Left lung (tissue), 10 donors: Measurements from ENCODE around the gene IMPDH2. TPM values are rescaled to one million over a fixed set of nuclear protein-coding genes. Genes with fewer than 3 reads are reported as not detected.

Experiments used
- ATAC-seq: fragments of 200-7000 bp; cut with Tn5 transposase; one replicate; pipeline ENCODE4 v1.9.1; 2020; ENCODE audit warnings: moderate library complexity
- DNase-seq, 4 donors: peaks; one replicate each; pipeline ENCODE4 v3.0.0-alpha.2; 2013 to 2020
- H3K27ac ChIP-seq, 2 donors: fragments of 200-600 bp; sonication (generic) in 1 of 2; one replicate each; pipeline versions ENCODE4 v1.5.0 to v1.8.0; 2020 to 2021
- H3K27me3 ChIP-seq, 2 donors: fragments of 200-600 bp; sonication (generic) in 1 of 2; one replicate each; pipeline versions ENCODE4 v1.5.0 to v1.8.0; 2020 to 2021
- H3K36me3 ChIP-seq, 2 donors: fragments of 200-600 bp; sonication (generic) in 1 of 2; one replicate each; pipeline versions ENCODE4 v1.5.0 to v1.8.0; 2020 to 2021
- H3K4me1 ChIP-seq, 2 donors: fragments of 200-600 bp; one replicate each; pipeline ENCODE4 v1.8.0; 2021
- H3K4me3 ChIP-seq, 2 donors: fragments of 200-600 bp; sonication (generic) in 1 of 2; one replicate each; pipeline versions ENCODE4 v1.5.0 to v1.8.0; 2020 to 2021; ENCODE audit warnings: mild to moderate bottlenecking in 1 of 2
- H3K9me3 ChIP-seq, 2 donors: fragments of 200-600 bp; sonication (generic) in 1 of 2; one replicate each; pipeline versions ENCODE4 v1.5.0 to v1.8.0; 2020 to 2021
- intact Hi-C, 2 donors: fragments of 100-400 bp; cut with DNase I; formaldehyde crosslinking; loops; one replicate each; pipeline versions ENCODE4 v1.11.2 to v1.14.2; 2022
- polyA plus RNA-seq, 6 donors: library from polyadenylated mRNA; unstranded; fragments of 120-200 nt; gene quantifications; one replicate each; pipeline ENCODE4 v1.2.1, GENCODE V29; 2013; ENCODE audit not compliant: insufficient read length in 6 of 6
- total RNA-seq, 2 donors: library from RNA; stranded (reverse); fragmentation: NEBNext Ultra II Directional; extraction: Animal tissue kit (Norgen Biotek cat#: 25700); gene quantifications; one replicate each; pipeline ENCODE4 v1.2.1, GENCODE V29; 2021
- TF ChIP-seq, protein P1 (sequence below), 2 donors: fragments of 200-600 bp; sonication (generic) in 1 of 2; IDR thresholded peaks; one replicate each; pipeline versions ENCODE4 v1.5.0 to v1.8.0; 2021; ENCODE audit warnings: antibody characterized with exemption in 2 of 2
- donor health status: DM: no; HTN: yes; CAD: no.
- donor health status: DM: no; HTN: no; CAD: no.

The IMPDH2 gene
- total and polyA plus RNA-seq, 8 donors = 136 to 321 (median 296) TPM

GRCh38 chr3:48990636-48991469 is 38.3 kb downstream of the IMPDH2 start:
- intact Hi-C loops = no loop called here
- ATAC-seq = peak; percentile 31

DNA sequence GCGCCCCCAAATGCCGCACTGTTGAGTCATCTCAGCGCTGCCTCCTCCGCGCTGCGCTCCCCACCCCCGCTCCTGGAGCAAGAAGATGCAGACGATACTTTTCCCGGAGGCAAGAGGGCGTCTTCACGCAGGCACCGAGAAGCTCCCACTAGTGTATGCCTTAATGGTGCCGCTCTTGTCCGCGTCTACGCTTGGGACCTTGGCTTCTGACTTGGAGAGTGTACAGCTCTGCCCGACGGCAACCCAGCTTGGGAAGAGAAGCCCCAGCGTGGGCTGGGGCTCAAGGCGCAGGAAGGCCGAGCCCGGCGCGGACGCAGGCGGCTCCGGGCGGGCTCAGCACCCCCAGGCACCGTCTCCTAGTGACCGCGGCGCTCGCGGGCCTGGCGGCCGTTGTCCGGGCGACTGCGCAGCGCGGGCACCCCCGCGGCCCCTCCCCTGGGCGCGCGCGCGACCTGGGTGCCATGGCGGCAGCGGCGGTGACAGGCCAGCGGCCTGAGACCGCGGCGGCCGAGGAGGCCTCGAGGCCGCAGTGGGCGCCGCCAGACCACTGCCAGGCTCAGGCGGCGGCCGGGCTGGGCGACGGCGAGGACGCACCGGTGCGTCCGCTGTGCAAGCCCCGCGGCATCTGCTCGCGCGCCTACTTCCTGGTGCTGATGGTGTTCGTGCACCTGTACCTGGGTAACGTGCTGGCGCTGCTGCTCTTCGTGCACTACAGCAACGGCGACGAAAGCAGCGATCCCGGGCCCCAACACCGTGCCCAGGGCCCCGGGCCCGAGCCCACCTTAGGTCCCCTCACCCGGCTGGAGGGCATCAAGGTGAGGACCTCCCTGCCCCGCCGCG is 39.2 kb downstream of the IMPDH2 start, which contains the start of gene P4HTM:
Gene P4HTM, plus strand, starts transcription at position 446 of the 840 bp plus-strand sequence. Its CDS starts 16 bp downstream, at position 462.
- peak; percentile 90 for ATAC-seq
- Histone ChIP-seq H3K36me3 (peaks cover 0 to 23% of the 10 kb centered on the region in 2 donors), H3K4me3 (peak within 1 kb of the TSS; percentile 97), H3K27ac (peak within 1 kb of the TSS; percentile 91 to 92), H3K9me3 (no peaks in the 10 kb centered on the region), H3K4me1 (peaks cover 17 to 43% of the 10 kb centered on the region in 2 donors), H3K27me3 (no peaks in the 10 kb centered on the region)
- TF ChIP-seq, protein P1, sequence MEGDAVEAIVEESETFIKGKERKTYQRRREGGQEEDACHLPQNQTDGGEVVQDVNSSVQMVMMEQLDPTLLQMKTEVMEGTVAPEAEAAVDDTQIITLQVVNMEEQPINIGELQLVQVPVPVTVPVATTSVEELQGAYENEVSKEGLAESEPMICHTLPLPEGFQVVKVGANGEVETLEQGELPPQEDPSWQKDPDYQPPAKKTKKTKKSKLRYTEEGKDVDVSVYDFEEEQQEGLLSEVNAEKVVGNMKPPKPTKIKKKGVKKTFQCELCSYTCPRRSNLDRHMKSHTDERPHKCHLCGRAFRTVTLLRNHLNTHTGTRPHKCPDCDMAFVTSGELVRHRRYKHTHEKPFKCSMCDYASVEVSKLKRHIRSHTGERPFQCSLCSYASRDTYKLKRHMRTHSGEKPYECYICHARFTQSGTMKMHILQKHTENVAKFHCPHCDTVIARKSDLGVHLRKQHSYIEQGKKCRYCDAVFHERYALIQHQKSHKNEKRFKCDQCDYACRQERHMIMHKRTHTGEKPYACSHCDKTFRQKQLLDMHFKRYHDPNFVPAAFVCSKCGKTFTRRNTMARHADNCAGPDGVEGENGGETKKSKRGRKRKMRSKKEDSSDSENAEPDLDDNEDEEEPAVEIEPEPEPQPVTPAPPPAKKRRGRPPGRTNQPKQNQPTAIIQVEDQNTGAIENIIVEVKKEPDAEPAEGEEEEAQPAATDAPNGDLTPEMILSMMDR (IDR thresholded peaks at IDR 0.05) = peak in 1 of 2 donors; percentile 22
- intact Hi-C loops = no loop called here
- DNase-seq = peak; percentile 86 to 93 (median 90)

More at GRCh38 chr3:48990636-48991469, 38.3 kb downstream of the IMPDH2 start:
- H3K27me3 ChIP-seq = no peaks in the 10 kb centered on the region
- peak overlapping the region; percentile 97 for H3K4me3 ChIP-seq
- peaks cover 17 to 43% of the 10 kb centered on the region in 2 donors for H3K4me1 ChIP-seq
- no peaks in the 10 kb centered on the region for H3K9me3 ChIP-seq
- peaks cover 0 to 23% of the 10 kb centered on the region in 2 donors for H3K36me3 ChIP-seq
- TF ChIP-seq, protein P1 (IDR thresholded peaks at IDR 0.05) = no peak
- DNase-seq = peak in 2 of 4 donors; percentile 22 to 83
- H3K27ac ChIP-seq = peak overlapping the region; percentile 91 to 92

- H3K27ac ChIP-seq = peak overlapping the region; percentile 91 to 92
- peaks cover 0 to 23% of the 10 kb centered on the region in 2 donors for H3K36me3 ChIP-seq
- ATAC-seq = no peak
- no peak for DNase-seq
- H3K4me1 ChIP-seq = peaks cover 17 to 43% of the 10 kb centered on the region in 2 donors
- H3K9me3 ChIP-seq = no peaks in the 10 kb centered on the region
- H3K4me3 ChIP-seq = peak overlapping the region; percentile 97
- TF ChIP-seq, protein P1 (IDR thresholded peaks at IDR 0.05) = no peak
- intact Hi-C loops = no loop called here
- no peaks in the 10 kb centered on the region for H3K27me3 ChIP-seq
Observed at GRCh38 chr3:48989126-48989795, 39.9 kb downstream of the IMPDH2 start.

- H3K9me3 ChIP-seq = no peaks in the 10 kb centered on the region
- no peak for ATAC-seq
- TF ChIP-seq, protein P1 (IDR thresholded peaks at IDR 0.05) = no peak
- no peak overlapping the region for H3K27ac ChIP-seq
- intact Hi-C loops = no loop called here
- no peak overlapping the region for H3K4me3 ChIP-seq
- no peak for DNase-seq
- no peaks in the 10 kb centered on the region for H3K27me3 ChIP-seq
- peaks cover 0 to 55% of the 10 kb centered on the region in 2 donors for H3K36me3 ChIP-seq
- peaks cover 6 to 23% of the 10 kb centered on the region in 2 donors for H3K4me1 ChIP-seq
Observed at GRCh38 chr3:48985831-48986376, 43.3 kb downstream of the IMPDH2 start.
